GM18951 (cell line): ENCODE measurements around the gene FAIM2.

ENCODE experiments used
- POLR2A ChIP-seq: IDR thresholded peaks from 4 replicates; pipeline ENCODE4 v1.6.1; 2011; ENCODE audit warnings: mild to moderate bottlenecking; ENCODE audit not compliant: insufficient read length, insufficient read depth; ENCODE audit errors: extremely low read depth
- in situ Hi-C: fragments of 300-500 bp; cut with MboI; formaldehyde crosslinking; loops from one replicate; pipeline ENCODE4 v1.12.0; 2022; ENCODE audit warnings: low sequenced_read_pairs, mixed read lengths, inconsistent platforms; ENCODE audit not compliant: unreplicated experiment

FAIM2 gene

GRCh38 chr12:49891476-49891875 lies 12.2 kb downstream of the FAIM2 start:
- TF ChIP-seq POLR2A = no peak
- in situ Hi-C loops = no loop called here

DNA sequence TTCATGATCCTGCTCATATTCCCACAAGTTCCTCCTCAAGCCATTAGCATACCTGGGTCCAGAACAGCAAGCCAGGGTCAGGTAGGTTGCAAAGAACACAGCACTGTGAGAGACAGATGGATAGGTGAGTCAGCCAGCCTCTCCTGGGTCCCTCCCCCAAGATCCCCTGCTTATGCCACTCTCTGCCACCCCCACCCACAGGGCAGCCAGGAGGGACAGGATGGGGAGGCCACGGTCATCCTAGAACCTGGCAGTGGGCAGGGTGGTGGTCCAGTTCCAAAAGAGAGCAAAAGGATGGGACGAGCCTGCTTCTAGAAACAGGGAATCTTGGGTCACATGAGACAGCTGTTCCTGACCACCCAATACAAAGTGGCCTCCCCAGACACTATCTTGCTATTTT lies 12.7 kb downstream of the FAIM2 start:
- in situ Hi-C loops = no loop called here
- no peak for TF ChIP-seq POLR2A

DNA sequence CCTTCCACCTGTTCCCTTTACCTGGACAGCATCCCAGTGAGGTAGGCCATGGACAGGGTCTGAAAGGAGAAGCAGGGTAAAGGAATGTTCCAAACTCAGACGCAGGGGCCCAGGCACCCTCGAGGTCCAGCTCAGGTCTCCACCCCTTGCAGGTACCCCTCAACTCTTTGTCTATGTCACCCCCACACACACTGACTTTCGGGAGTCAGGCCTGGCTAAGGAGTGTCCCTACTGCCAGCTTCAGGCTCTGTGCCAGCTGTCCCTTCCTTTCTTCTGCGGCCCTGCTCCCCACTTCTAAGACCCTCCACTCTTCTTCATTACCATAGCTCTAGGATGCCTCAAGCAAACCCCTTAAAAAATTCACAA lies 13.6 kb downstream of the FAIM2 start:
- TF ChIP-seq POLR2A = no peak
- in situ Hi-C loops = no loop called here

- in situ Hi-C loops = no loop called here
- TF ChIP-seq POLR2A = no peak
Measured at GRCh38 chr12:49889361-49890095, 14.2 kb downstream of the FAIM2 start.

DNA sequence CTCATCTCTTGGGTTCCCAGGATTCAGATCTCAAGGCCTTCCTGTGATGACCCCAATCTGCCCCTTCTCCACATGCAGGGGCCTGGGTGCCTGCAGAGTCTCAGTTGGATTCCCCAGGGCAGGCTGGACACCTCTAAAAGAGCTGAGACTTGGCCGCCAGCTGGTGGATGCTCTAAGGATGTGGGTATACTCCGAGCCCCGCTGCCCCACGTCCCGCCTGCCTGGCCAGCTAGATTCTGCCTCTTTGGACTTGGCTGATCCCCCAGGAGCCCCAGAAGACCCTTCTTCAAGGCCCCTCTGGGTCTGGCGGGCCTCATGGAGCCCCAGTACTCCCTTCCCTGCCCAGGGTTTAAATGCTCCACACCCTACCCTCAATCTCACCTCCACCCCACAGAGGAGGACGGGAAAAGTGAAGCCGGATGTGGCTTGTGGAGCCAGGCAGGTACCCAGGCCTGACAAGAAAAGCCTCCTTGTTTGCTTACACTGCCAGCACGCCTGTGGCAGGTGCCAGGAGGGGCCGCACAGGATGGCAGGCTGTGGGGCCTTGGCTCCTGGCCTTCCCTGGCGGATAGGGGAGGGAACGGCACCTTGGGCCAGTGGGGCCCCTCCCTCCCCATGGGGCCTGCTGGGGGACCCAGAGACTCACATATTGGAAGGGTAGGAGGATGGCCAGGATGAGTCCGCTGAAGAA lies 15.1 kb downstream of the FAIM2 start:
- no peak for TF ChIP-seq POLR2A
- in situ Hi-C loops = no loop called here

GRCh38 chr12:49887536-49888401 lies 15.9 kb downstream of the FAIM2 start:
- no peak for TF ChIP-seq POLR2A
- in situ Hi-C loops = no loop called here

GRCh38 chr12:49887091-49887490 lies 16.6 kb downstream of the FAIM2 start:
- TF ChIP-seq POLR2A = no peak
- in situ Hi-C loops = no loop called here

DNA sequence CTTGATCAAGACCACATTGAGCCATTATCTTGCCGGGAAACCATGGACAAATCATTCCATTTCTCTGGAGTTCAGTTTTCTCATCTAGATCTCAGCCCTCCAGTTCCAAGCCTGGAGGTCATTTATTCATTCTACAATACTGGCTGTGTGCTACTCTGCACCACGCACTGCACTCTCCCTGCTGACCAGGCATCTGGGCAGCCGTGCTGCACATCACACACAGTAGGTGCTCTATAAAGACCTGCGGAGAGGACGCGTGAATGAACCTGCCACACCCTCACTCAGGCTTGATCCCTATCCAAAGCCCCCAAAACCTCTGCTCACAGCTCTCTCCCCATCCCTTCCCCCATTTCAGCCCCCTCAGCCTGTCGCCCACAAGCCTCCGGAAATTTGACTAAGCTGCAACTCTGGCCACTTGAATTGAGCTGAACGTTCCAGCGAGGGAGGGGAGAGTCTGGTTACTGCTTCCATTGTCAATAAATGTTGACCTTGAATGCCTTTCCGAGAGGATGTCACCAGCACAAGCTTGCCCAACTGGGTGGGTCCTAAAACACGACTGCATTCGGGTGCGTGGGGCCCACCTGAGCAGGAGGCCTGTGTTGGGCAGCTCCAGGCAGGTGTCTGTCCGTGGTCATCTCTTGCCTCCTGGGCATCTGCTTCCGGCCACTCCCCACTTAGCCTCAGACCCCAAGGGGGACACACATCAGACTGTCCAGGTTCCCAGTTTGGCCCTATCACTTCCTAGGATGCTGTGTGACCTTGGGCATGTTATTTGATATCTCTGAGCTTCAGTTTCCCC lies 17.8 kb downstream of the FAIM2 start:
- in situ Hi-C loops = no loop called here
- no peak for TF ChIP-seq POLR2A

- in situ Hi-C loops = no loop called here
- TF ChIP-seq POLR2A = no peak
Measured at GRCh38 chr12:49885118-49885517, 18.6 kb downstream of the FAIM2 start.

GRCh38 chr12:49882851-49883464 lies 20.7 kb downstream of the FAIM2 start:
- in situ Hi-C loops = no loop called here
- no peak for TF ChIP-seq POLR2A

DNA sequence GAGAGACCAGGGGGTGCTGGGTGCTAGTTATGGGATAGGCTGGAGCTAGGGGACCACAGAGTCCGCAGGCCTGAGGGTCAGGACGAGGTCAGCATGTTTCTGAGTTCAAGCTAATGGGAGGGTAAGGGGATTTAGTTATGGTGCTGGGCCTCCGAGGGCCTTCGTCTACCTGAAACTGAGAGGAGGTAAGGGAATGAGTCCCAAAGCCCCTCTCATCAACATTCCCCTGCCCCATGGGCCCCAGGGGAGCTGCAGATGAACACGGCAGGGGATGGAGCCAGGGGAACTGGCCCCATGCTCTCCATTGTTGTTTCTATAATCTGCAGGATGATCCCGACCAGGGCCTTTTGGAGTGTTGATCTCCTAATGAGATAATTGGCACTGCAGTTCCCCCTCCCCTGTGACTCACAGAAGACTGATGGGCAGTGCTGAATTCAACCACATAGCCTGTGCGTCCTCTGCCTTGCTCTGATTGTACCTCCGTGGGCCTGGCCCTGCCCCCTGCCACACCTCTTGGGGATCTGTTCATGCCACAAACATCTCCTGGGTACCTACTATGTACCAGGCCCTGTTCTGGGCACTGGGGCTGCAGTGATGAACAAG lies 21.4 kb downstream of the FAIM2 start:
- no peak for TF ChIP-seq POLR2A
- in situ Hi-C loops = no loop called here
